ENCODE results near the gene ULK2. TPM values are rescaled to one million over a fixed set of nuclear protein-coding genes. Genes with fewer than 3 reads are reported as not detected.

ULK2 gene
- total and polyA plus RNA-seq, 2 donors (not counting 1 experiment from before 2014, with no cell fraction given) = 2.0 to 2.9 TPM

DNA sequence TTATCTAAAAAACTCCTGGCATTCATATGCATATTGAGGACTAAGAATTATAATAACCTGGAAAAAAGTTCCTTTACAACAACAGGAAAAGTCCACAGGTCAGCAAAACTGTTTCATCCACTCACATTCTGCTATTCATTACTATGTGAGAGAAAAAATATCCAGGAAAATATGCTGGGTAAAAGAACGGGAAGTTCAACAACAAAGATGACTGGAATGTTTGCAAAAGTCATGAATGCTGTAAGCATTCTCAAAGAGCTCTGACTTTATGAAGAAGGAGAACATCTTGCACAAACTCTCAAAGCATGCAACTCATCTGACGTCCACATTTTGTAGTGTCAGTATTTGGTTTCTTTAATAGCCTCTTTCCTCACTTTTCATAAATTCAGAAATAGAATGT is 62.7 kb downstream of the ULK2 start:
- H3K4me1 ChIP-seq (ENCODE audit: control insufficient read depth in 2 of 2, insufficient read depth in 2 of 2, low read length in 2 of 2) = no peaks in the 10 kb centered on the region
- H3K4me3 ChIP-seq (ENCODE audit: control extremely low read depth in 1 of 5, extremely low read depth in 1 of 5, insufficient read depth in 1 of 5, low read depth in 2 of 5, low read length in 4 of 5) = no peak overlapping the region
- no peaks in the 10 kb centered on the region for H4K20me1 ChIP-seq (ENCODE audit: control insufficient read depth, insufficient read depth, low read length, poor library complexity, severe bottlenecking)
- ChIA-PET CTCF (no interaction called here), POLR2A (no interaction called here)
- H3K36me3 ChIP-seq (replicated peaks in 1 of 2; ENCODE audit: control extremely low read depth in 1 of 2, control insufficient read depth in 1 of 2, extremely low read depth in 1 of 2, insufficient read depth in 2 of 2, low read length in 1 of 2) = no peaks in the 10 kb centered on the region
- H3K79me2 ChIP-seq (ENCODE audit: control insufficient read depth, insufficient read depth, low read length) = no peaks in the 10 kb centered on the region
- H3K27ac Mint-ChIP-seq = no peak overlapping the region
- no peaks in the 10 kb centered on the region for H3K27me3 Mint-ChIP-seq
- ATAC-seq (ENCODE audit: low read depth) (no peak), DNase-seq (no peak)
- H3K9me3 Mint-ChIP-seq (ENCODE audit: insufficient read depth) = no peaks in the 10 kb centered on the region
- H3K4me3 Mint-ChIP-seq = no peak overlapping the region
- no peak overlapping the region for H3K4me2 ChIP-seq (replicated peaks; ENCODE audit: low read depth, low read length, poor library complexity, severe bottlenecking)
- H2AFZ ChIP-seq (ENCODE audit: insufficient read depth, low read depth, low read length, poor library complexity, severe bottlenecking) = no peak overlapping the region
- no peaks in the 10 kb centered on the region for H3K4me1 Mint-ChIP-seq
- TF ChIP-seq, protein P1, sequence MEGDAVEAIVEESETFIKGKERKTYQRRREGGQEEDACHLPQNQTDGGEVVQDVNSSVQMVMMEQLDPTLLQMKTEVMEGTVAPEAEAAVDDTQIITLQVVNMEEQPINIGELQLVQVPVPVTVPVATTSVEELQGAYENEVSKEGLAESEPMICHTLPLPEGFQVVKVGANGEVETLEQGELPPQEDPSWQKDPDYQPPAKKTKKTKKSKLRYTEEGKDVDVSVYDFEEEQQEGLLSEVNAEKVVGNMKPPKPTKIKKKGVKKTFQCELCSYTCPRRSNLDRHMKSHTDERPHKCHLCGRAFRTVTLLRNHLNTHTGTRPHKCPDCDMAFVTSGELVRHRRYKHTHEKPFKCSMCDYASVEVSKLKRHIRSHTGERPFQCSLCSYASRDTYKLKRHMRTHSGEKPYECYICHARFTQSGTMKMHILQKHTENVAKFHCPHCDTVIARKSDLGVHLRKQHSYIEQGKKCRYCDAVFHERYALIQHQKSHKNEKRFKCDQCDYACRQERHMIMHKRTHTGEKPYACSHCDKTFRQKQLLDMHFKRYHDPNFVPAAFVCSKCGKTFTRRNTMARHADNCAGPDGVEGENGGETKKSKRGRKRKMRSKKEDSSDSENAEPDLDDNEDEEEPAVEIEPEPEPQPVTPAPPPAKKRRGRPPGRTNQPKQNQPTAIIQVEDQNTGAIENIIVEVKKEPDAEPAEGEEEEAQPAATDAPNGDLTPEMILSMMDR (IDR thresholded peaks at IDR 0.05) = no peak
- no peak for TF ChIP-seq EZH2 (IDR thresholded peaks at IDR 0.05; ENCODE audit: borderline replicate concordance, insufficient read depth, low read depth, low read length, poor library complexity, severe bottlenecking)
- intact Hi-C loops (cut with micrococcal nuclease) = no loop called here
- H3K9ac ChIP-seq (ENCODE audit: low read length) = no peak overlapping the region
- H3K27ac ChIP-seq (ENCODE audit: low read length in 2 of 2) = no peak overlapping the region
- H3K9me3 ChIP-seq (ENCODE audit: control extremely low read depth in 1 of 3, control insufficient read depth in 2 of 3, insufficient read depth in 1 of 3, low read length in 2 of 3) = no peaks in the 10 kb centered on the region
- WGBS (ENCODE audit: insufficient coverage) = 100% methylated on average over 1 of the region's 2 CpGs
- H3K27me3 ChIP-seq (replicated peaks in 1 of 4; ENCODE audit: control extremely low read depth in 1 of 4, control insufficient read depth in 3 of 4, insufficient read depth in 4 of 4, low read length in 3 of 4) = no peaks in the 10 kb centered on the region

DNA sequence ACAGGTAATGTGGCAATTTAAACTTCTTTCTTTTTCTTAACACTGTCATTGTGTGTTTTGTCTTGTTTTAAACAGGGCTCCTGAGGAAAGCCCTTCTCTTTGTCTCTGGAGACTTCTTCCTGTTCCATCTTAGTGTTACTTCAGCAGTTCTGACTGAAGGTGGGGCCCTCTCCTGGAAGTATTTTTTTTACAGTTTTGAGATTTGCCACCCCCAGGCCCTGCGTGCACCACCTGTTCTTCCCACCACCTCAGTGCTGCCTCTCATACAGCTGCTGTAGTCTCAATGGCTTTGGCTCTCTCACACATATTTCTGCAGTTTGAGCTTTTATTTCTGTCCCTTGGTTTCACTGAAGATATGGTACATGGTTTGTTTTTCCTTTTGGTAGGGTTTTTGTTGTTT is 67.2 kb downstream of the ULK2 start:
- ATAC-seq (ENCODE audit: low read depth) (no peak), DNase-seq (no peak)
- H3K9ac ChIP-seq (ENCODE audit: low read length) = no peak overlapping the region
- no peak for TF ChIP-seq EZH2 (IDR thresholded peaks at IDR 0.05; ENCODE audit: borderline replicate concordance, insufficient read depth, low read depth, low read length, poor library complexity, severe bottlenecking)
- TF ChIP-seq, protein P1 (IDR thresholded peaks at IDR 0.05) = no peak
- no peaks in the 10 kb centered on the region for H3K4me1 ChIP-seq (ENCODE audit: control insufficient read depth in 2 of 2, insufficient read depth in 2 of 2, low read length in 2 of 2)
- ChIA-PET CTCF (interaction anchor here (0.9 kb wide), 1 partner anchor 12 kb away, joined by 3 read pairs; no protein-coding TSS in a partner anchor), POLR2A (no interaction called here)
- no peak overlapping the region for H2AFZ ChIP-seq (ENCODE audit: insufficient read depth, low read depth, low read length, poor library complexity, severe bottlenecking)
- no peak overlapping the region for H3K4me2 ChIP-seq (replicated peaks; ENCODE audit: low read depth, low read length, poor library complexity, severe bottlenecking)
- H3K9me3 ChIP-seq (ENCODE audit: control extremely low read depth in 1 of 3, control insufficient read depth in 2 of 3, insufficient read depth in 1 of 3, low read length in 2 of 3) = peaks cover 1 to 17% (median 11%) of the 10 kb centered on the region in 3 donors
- Mint-ChIP-seq H3K9me3 (ENCODE audit: insufficient read depth) (peaks cover 6% of the 10 kb centered on the region), H3K27me3 (no peaks in the 10 kb centered on the region), H3K4me3 (no peak overlapping the region), H3K4me1 (no peaks in the 10 kb centered on the region), H3K27ac (no peak overlapping the region)
- no peak overlapping the region for H3K27ac ChIP-seq (ENCODE audit: low read length in 2 of 2)
- intact Hi-C loops (cut with micrococcal nuclease) = no loop called here
- H3K4me3 ChIP-seq (ENCODE audit: control extremely low read depth in 1 of 5, extremely low read depth in 1 of 5, insufficient read depth in 1 of 5, low read depth in 2 of 5, low read length in 4 of 5) = no peak overlapping the region
- H4K20me1 ChIP-seq (ENCODE audit: control insufficient read depth, insufficient read depth, low read length, poor library complexity, severe bottlenecking) = no peaks in the 10 kb centered on the region
- no peaks in the 10 kb centered on the region for H3K27me3 ChIP-seq (replicated peaks in 1 of 4; ENCODE audit: control extremely low read depth in 1 of 4, control insufficient read depth in 3 of 4, insufficient read depth in 4 of 4, low read length in 3 of 4)
- no peaks in the 10 kb centered on the region for H3K79me2 ChIP-seq (ENCODE audit: control insufficient read depth, insufficient read depth, low read length)
- H3K36me3 ChIP-seq (replicated peaks in 1 of 2; ENCODE audit: control extremely low read depth in 1 of 2, control insufficient read depth in 1 of 2, extremely low read depth in 1 of 2, insufficient read depth in 2 of 2, low read length in 1 of 2) = no peaks in the 10 kb centered on the region
- WGBS (ENCODE audit: insufficient coverage) = no CpG with 5 or more reads among the region's 1 CpG

Measured in B cell (primary cell).